HG03457 (cell line): ENCODE results near the gene KHDRBS2.
A peak's percentile ranks its signal among the peaks of the same experiment; 100 is the strongest.

ENCODE experiments used
- ATAC-seq: cut with Tn5 transposase; IDR thresholded peaks from one replicate; pipeline ENCODE4 v1.9.1; 2021; ENCODE audit warnings: moderate number of reproducible peaks; ENCODE audit not compliant: unreplicated experiment

The KHDRBS2 gene

DNA sequence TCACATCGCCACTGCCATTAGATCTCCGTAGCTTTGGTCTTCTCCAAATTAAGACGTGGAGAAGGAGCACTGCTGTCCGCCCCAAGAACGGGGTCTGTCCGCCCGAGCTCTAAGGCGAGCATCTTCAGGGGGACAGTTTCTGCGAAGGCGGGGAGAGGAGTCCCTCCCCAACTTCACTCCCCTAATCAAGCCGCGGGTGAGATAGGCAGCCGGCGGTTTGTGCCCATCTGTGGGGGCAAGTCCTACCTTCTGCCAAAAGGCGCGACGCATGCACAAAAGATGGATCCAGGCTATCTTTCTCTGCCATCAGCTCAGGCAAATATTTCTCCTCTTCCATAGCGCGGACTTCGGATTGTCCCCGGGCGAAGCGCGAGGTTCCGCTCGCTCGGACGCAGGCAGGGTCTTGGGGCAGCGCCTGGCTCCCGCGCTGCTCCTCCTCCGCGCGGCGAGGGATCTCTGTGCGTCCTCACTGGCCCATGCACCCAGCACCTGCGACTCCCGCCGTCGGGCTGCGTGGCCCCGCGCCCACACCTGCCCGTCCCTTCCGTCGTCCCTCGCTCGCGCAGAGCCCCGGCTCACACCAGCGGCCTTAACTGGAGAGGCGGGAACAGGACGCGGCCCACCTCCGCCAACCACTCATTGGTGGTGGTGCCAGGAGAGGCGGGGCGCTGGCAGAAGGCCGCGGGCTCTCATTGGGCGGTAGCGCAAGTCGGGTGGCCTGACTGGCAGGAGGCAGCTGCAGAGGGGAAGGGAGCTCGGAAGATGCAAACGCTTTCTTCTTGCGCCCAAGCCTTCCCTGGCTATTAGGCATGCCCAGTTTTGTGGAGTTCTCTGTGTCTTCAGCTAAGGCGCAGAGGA is at the start of gene KHDRBS2:
KHDRBS2 (minus strand) TSS at position 614 of the 858 bp plus-strand sequence.
- peak; percentile 100 for ATAC-seq

DNA sequence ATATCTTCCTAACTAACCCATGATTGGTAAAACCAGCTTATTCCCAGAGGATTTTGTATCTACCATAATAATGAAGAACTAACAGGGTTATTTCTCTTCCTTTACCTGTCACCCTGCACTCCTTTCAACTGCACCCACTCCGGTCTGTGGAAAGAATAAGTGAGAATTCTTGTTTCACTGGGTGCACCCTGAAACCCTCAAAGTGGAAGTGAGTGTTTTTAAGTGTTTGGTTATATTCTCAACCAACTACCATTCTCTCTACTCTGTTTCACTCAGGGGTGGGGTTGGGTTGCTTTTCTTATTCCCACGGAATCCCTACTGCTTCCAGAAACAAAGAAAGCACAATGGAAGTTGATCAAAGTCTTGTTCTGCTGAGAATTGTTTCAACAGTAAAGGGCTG is 42.6 kb upstream of the KHDRBS2 start:
- no peak for ATAC-seq

DNA sequence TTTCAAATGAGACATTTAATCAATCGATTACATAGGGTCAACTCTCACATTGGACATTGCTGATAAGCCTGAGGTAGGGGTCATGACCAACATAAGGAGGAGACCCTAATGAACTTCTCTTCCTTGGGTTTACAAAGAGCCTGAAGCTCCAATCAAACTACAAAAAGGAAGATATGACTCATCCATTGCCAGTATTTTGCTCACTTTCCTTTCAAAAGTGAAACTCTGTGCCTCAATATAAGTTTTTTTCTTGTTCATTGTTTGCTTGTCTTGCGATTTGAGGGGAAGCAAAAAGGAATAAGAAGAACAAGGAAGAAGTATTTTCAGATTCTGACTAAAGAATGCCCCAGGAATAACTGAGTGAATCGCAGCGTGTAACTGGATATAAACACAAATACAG is 38.8 kb upstream of the KHDRBS2 start:
- no peak for ATAC-seq

DNA sequence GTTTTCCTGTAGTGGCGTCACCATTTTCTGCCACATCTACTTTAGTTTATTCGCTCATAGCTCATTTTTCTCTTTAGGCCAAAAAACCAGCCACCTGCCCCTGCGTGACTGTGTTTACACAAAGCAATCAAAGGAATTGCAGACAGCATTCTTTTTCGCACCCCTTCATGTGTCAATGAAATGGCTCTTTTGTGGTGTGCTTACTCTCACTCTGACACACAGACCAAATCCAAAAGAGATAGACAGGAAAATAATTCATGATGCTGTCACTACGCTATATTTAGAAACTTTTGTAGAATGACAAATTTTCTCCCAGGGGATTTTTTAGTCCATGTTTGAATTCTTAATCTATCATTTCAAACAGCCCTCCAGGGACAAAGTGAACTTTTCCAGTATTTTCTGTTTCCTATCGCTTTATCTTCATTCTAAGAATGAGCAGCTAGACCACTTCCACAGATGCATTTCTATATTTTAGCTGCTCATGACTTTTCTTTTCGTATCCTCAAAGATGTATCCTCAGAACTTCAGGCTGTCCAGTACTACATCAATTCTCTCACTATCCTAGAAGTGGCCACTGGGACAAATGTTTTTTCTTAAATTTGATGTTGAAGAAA is 37.9 kb upstream of the KHDRBS2 start:
- no peak for ATAC-seq

DNA sequence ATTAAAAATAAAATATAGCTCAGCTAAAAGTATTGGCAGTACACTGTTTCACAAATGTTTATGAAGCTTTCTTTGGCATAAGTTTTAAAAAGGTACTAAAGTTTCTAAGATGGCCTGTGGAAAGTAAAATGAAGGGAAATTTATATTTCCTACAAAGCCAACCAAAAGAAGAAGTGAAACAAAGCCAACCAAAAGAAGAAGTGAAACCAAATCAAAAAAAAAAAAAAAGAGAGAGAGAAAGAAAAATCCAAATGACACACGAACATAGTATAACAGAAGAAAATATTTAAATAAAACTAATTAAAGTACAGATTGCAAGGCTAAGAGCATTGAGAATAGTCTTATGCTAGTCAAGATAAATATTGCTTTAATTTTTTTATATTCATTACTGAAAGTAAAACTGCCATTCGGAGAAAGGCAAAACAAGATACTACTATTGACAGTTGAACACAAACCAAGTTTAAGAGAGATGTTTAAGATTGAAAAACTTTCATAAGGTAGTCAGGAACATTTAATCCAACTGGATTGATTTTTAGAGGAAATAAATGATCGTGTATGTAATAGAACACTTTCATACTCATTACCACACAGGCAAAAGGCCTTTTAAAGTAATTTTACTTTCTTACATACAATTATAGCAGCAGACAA is 12.8 kb upstream of the KHDRBS2 start:
- ATAC-seq = peak; percentile 89

DNA sequence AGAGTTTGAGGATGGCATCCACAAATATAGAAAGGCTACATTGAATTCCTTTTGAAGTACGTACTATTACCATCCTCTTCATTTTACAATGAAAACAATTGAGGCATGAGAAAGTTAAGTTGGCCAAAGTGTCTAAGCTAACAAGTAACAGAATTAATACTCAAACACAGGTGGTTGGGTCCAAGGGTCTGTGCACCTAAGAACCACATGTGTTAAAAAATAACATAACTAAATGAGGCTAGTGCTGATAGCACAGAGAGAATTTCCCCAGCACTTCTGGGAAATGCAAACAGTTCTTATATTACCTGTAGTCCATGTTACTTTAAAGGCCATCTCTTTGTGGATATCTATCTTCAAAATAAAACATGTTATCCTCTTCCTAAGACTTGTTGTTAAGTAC is 10.5 kb upstream of the KHDRBS2 start:
- no peak for ATAC-seq

DNA sequence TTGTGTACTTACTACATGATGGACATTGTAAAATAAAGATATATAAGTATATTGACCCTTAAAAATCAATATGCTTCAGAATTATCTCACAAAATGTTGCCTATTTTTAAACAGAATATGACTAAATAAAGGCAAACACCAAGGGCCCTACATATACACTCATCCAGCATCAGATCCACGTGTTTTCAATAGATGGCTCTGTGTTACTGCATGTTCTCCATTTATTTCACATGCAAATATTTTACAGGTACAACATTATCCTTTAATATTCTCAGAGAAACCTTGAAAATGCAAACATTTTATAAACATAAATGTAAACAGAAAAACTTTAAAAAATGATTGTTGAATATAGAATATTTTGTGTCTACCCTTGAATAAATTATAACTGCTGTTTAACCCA is 2.9 kb upstream of the KHDRBS2 start:
- ATAC-seq = no peak

DNA sequence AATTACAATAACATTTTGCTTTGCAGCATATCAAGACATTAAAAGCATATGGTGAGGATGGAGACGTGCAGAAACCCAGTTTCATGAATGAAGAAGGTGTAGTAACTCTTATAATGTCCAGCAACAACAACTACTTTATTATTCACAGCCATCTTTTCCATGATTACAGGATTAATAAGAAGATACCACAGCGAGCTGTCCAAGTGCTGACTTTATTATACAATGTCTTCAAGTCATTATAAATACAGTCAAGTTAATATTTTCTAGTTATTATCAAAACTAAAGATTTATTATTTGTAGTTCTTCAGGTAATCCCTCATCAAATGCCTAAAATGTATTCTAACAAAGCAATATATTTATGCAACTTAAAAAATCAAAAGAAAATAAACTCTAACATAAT is 2.5 kb upstream of the KHDRBS2 start:
- no peak for ATAC-seq

DNA sequence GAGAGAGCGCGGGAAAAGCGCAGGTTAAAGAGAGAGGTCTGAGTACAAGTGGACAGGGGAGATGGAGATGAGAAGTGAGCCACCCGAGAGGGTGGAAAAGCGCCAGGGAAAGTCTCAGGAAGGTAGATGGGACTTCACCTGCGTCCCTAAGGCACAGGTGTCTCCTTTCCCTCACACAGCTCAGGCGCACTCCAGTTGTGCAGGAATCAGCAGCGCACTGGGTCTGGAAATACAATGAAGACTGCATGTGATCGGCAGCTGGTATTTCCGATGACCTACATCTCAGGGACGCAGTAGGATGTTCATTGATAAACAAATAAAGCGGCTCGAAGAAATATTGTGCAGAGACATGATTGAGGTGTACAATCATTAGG is 432 bp upstream of the KHDRBS2 start:
- no peak for ATAC-seq

DNA sequence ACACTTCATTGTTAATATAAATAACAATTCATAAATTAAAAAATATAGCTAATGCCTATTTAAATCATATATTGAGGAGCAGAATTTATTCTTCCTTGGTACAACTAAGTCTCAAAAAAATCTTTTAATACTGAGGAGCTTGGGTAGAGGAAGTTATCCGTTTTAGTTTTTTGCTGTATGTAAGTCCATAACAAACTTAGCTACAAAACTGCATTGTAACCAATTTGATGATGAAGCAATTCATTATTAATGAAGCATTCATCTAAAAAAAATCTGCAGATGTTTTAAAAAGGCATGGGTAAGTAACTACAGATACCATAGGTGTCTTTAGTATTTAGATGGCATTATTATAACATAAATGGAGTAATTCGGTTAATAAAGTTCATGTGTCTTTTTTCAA is 1.3 kb downstream of the KHDRBS2 start:
- no peak for ATAC-seq

DNA sequence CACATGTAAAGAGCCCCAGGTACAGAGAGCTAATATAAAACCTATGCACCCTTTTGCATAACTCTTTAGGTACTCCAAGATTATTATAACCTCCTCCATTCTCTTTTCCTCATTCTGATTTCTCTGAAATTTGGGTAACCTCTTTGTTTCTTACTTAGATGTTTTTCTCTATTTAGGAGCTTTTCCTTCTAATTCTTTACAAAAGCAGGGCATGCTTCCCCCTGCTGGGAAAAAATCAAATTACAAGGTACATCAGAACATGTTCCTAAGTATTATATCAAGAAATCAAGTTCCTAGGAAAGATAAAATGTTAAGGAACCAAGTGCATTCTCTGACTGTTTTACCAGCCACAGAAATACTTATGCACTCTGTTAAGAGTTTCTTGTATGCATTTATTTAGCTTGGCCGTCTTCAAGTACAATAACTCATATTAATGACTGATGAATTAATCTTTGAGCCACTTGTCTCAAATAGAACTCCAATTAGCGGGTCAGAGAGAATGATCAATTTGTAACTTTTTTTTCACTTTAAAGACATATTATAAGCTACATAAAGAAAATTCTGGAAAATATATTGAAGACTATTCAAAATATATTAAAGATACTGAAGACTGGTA is 2.1 kb downstream of the KHDRBS2 start:
- ATAC-seq = no peak

DNA sequence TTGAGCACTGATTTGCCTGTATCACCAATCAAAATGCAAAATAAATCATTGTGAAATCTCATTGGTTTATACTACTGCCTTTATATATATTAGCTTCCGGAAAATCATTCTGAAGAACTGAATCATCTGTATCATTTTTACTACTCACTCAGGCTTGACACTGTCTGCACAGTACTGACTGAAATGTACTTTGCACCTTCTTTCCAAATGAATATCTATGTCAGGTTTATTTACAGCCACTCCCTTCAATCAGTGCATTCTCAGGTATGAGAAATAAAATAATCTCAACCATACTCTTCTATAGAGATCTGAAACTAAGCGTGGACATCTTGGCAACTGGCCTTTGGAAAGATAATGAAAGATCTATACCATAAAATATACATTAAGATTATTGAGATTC is 2.7 kb downstream of the KHDRBS2 start:
- ATAC-seq = no peak

DNA sequence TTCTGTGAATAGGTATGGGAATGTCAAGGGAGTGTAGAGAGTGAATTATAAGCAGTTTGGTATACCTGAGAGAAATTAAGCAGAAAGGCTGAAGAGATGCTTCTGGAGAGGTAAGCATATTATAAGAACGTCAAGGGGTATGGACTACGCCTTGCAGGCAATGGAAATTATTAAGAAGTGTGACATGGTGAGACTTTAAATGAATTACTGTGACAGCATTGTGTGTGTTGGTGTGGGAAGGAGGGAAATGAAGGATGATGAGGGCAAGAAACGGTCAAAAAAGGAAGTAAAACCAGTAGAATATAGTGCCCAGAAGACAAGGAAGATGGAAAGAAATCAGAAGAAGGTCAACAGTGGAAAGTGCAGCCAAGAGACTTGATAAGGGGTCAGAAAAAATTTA is 5.9 kb downstream of the KHDRBS2 start:
- ATAC-seq = no peak

DNA sequence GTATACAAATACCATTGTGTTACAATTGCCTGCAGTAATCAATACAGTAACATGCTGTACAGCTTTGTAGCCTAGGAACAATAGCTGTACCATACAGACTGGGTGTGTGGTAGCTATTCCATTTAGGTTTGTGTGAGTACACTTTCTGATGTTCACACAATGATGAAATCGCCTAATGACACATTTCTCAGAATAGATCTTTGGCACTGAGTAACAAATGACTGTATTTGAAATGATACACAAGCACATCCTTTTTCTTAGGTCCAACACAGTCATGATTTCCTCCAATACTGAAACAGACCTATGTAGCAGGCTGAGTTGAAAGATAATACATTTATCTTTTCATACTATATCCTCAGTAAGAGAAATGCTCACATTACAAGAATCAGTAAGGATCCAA is 13.9 kb downstream of the KHDRBS2 start:
- no peak for ATAC-seq

DNA sequence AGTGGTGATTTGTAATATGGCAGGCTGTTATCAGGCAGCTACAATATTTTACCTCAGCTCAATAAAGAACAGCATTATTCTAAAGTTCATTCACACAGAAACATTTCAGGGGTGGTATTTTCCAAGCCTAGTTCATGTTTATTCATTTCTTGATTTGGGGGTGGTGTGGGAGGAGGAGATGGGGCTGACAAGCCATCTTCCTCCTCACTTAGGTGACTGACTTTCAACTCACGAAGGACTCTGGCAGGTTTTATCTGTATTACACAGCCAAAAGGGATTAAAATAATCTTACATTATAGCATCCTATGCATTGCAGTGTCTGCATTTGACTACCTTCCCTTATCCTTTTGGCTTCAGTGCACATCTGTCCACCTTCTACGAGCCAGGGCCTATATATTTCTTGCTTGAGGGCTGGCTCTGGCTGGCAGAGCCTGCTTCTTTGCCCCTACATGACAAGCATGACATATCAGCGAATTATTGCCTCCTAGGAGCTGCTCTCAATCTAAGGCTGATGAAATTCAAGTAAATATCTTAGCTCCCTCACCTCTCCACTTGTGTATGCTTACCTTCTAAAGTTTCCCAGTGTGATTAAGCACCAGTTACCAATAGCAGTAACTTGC is 20.0 kb downstream of the KHDRBS2 start:
- no peak for ATAC-seq

DNA sequence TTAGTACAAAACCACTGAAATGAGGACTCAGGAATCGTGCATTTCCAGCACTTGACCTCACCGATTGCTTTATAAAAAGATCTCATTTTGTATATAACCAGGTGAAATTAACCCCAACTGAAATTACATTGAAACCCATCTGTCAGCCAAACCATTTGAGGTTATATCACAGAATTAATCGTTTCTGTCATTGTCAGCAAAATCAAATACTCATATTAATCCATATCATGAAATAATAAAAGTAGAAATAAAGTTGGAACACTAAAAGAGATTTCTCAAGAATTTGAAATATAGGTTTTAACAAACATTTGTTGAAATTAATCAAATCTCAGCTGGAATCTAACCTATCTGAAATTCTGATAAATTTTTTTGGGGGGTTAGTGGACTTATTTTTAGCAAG is 23.7 kb downstream of the KHDRBS2 start:
- no peak for ATAC-seq

DNA sequence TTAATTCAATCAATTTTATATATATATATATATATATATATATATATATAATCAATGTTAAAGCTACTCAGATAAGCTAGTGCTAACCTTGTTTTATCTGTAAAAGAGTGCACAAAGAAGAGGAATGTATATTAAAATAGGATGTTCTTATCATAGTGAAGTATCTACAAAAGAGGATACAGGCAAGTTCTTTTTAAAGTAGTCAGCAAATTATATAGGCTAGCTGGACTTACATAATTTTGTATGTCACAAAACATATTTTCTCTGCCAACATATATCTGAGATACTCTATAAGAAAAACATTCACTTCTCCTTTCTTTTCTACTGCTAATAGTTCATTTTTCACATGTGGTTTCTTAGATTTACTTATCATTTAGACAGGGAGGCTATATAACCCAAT is 39.9 kb downstream of the KHDRBS2 start:
- ATAC-seq = no peak

DNA sequence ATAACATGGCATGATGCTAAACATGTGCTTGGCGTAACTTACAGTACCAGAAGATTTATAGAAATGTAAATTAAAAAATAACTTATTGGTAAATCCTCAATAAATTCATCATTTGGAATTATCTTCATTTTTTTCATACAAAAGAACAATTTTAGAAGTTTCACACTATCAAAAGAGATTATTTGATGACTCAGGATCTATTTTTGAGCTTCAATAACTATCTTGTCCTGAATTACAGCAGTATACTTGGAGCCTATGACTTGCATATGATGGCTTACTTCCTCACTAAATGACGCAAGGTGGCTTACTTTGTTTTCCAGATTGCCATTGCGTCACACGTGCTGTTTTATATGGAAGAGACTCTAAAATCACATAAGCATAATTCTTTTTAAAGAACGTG is 49.2 kb downstream of the KHDRBS2 start:
- no peak for ATAC-seq

DNA sequence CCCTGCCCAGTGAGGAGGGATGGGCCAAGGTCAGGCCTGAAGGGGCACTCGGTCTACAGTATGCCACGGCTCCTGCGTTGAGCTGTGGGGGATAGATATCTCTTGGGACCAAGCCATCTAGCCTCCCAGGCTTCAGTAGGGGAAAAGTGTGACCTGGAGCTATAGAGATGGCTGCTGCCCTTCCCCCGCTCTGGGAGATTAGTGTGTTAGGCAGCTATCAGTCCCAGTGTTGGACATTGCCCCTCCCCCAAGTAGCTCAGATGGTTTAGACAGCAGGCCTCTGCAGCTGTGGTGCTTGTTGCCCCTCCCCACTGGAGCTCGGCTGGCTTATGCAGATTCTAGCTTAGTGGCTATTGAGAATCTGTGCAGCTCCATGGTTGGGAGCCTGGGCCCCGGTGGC is 56.8 kb downstream of the KHDRBS2 start:
- no peak for ATAC-seq

DNA sequence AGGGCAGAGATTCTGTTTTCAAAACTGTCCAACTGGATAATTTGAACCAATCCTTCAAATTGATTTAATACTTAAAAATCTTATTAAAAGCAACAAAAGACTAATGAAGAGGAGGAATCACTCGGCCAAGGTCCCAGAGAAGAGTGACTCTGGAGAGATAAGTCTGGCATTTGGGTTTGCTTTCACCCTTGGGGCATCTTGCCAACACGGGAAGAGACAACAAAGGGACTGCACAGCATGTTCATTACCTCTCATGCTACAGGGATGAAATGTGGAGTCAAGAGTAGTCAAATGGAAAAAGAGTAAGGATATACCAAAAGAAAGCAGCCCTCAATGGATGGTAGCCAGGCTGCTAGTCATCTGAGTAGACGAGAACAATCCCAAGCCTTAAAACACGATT is 68.2 kb downstream of the KHDRBS2 start:
- ATAC-seq = no peak

DNA sequence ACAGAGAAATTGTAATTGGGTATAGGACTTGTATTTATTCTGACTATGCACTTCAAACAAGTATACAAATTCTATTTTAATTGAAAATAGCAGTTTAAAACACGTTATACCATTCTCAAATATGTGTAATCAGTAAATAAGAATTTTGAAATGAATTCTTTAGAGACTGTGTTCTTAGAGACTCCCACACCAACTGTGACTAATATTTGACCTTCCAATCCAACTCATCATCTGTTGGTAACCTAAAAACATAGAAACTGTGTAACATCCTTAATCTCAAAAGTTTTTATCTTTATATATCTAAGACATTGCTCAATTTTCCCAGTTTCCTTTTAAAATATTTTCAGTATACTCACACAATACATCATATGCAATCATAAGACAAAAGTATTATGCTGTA is 83.9 kb downstream of the KHDRBS2 start:
- no peak for ATAC-seq
